HK-2 (cell line): ENCODE measurements around the gene MALAT1.
"Not testable (repeated sequence)": the region's sequence is repeated elsewhere in the genome, so short reads cannot be mapped to it uniquely, and the experiment has no call there.

ENCODE experiments used
- DNase-seq: peaks from one replicate; pipeline ENCODE4 v3.0.0-alpha.2; 2018; ENCODE audit not compliant: unreplicated experiment

The MALAT1 gene

GRCh38 chr11:65498042-65498726, 661 bp upstream of the MALAT1 start:
- no peak for DNase-seq

- no peak for DNase-seq
Observed at GRCh38 chr11:65498727-65498976, 193 bp upstream of the MALAT1 start.

- DNase-seq: no peak
Observed at GRCh38 chr11:65499713-65500386, 1.0 kb downstream of the MALAT1 start.

- no peak for DNase-seq
Observed at GRCh38 chr11:65500387-65501185, 1.7 kb downstream of the MALAT1 start.

GRCh38 chr11:65501186-65501471, 2.3 kb downstream of the MALAT1 start:
- no peak for DNase-seq

GRCh38 chr11:65501472-65502273, 2.8 kb downstream of the MALAT1 start:
- no peak for DNase-seq

GRCh38 chr11:65502274-65502554, 3.4 kb downstream of the MALAT1 start:
- DNase-seq: no peak

GRCh38 chr11:65502555-65503367, 3.9 kb downstream of the MALAT1 start:
- no peak for DNase-seq

- DNase-seq: no peak
Observed at GRCh38 chr11:65503368-65503948, 4.6 kb downstream of the MALAT1 start.

GRCh38 chr11:65503949-65504673, 5.3 kb downstream of the MALAT1 start:
- DNase-seq: no peak

- DNase-seq: no peak
Observed at GRCh38 chr11:65504674-65505465, 6.0 kb downstream of the MALAT1 start.

- DNase-seq: no peak
Observed at GRCh38 chr11:65505466-65506289, 6.8 kb downstream of the MALAT1 start.

GRCh38 chr11:65506290-65506771, 7.5 kb downstream of the MALAT1 start:
- no peak for DNase-seq

- peak; percentile 84 for DNase-seq
Observed at GRCh38 chr11:65506772-65507505, 8.1 kb downstream of the MALAT1 start.

- not testable (repeated sequence) for DNase-seq
Observed at GRCh38 chr11:65512311-65512710, 13.5 kb downstream of the MALAT1 start.

- no peak for DNase-seq
Observed at GRCh38 chr11:65516135-65516968, 17.5 kb downstream of the MALAT1 start.

- DNase-seq: not testable (repeated sequence)
Observed at GRCh38 chr11:65518941-65519549, 20.2 kb downstream of the MALAT1 start.
